HG03520 (cell line): ENCODE results near the gene APOL2.
"Not testable (repeated sequence)": the region's sequence is repeated elsewhere in the genome, so short reads cannot be mapped to it uniquely, and the experiment has no call there.

Experiments
- ATAC-seq: cut with Tn5 transposase; IDR thresholded peaks from one replicate; pipeline ENCODE4 v1.9.1; 2021; ENCODE audit warnings: mild to moderate bottlenecking, moderate library complexity; ENCODE audit not compliant: unreplicated experiment

APOL2 gene

GRCh38 chr22:36263886-36264664 lies 24.7 kb upstream of the APOL2 start:
- not testable (repeated sequence) for ATAC-seq

GRCh38 chr22:36263216-36263673 lies 23.9 kb upstream of the APOL2 start:
- not testable (repeated sequence) for ATAC-seq

GRCh38 chr22:36262307-36262706 lies 23.0 kb upstream of the APOL2 start:
- ATAC-seq, result not testable (repeated sequence)

- not testable (repeated sequence) for ATAC-seq
Observed at GRCh38 chr22:36261675-36262074, 22.3 kb upstream of the APOL2 start.

GRCh38 chr22:36259615-36260300 lies 20.4 kb upstream of the APOL2 start:
- no peak for ATAC-seq

GRCh38 chr22:36258701-36259614 lies 19.6 kb upstream of the APOL2 start:
- no peak for ATAC-seq

GRCh38 chr22:36257948-36258670 lies 18.8 kb upstream of the APOL2 start:
- no peak for ATAC-seq

- no peak for ATAC-seq
Observed at GRCh38 chr22:36257308-36257707, 18.0 kb upstream of the APOL2 start.

GRCh38 chr22:36256478-36256877 lies 17.2 kb upstream of the APOL2 start:
- ATAC-seq, result no peak

- not testable (repeated sequence) for ATAC-seq
Observed at GRCh38 chr22:36255572-36255971, 16.2 kb upstream of the APOL2 start.

- no peak for ATAC-seq
Observed at GRCh38 chr22:36253523-36254490, 14.5 kb upstream of the APOL2 start.

- no peak for ATAC-seq
Observed at GRCh38 chr22:36252754-36253522, 13.6 kb upstream of the APOL2 start, which contains the start of gene APOL1. Gene APOL1, plus strand, starts transcription at chr22:36253133. Its CDS starts 1,823 bp downstream, at chr22:36254956.

GRCh38 chr22:36251979-36252608 lies 12.8 kb upstream of the APOL2 start:
- ATAC-seq, result not testable (repeated sequence)

- ATAC-seq, result not testable (repeated sequence)
Observed at GRCh38 chr22:36250292-36250960, 11.1 kb upstream of the APOL2 start.

GRCh38 chr22:36249160-36249559 lies 9.8 kb upstream of the APOL2 start:
- no peak for ATAC-seq

GRCh38 chr22:36247955-36248354 lies 8.6 kb upstream of the APOL2 start:
- no peak for ATAC-seq

- no peak for ATAC-seq
Observed at GRCh38 chr22:36246718-36247117, 7.4 kb upstream of the APOL2 start.
